ENCODE results near the gene SLC17A6. TPM values are rescaled to one million over a fixed set of nuclear protein-coding genes. Genes with fewer than 3 reads are reported as not detected.

SLC17A6 gene
- total RNA-seq, 2 experiments from 2014 or later = not detected

DNA sequence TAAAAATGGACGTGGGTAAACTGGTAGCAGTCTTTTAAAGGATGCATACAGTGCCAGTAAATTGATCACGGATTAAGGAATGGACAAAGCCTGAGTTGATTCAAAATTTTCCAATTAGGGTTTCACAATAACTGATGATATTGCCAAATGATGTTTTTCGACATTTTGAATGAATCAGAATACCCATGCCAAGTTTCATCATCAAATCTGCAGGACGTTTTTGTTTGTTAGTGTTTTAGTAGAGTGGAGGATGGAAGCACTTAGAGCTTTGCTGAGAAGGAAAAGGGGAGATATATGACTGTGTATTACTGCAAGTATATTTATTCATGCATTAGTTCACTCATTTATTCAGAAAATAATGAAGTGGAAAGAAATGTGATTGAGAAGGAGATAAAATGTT is 78.3 kb downstream of the SLC17A6 start:
- ATAC-seq (ENCODE audit: poor library complexity) (no peak), DNase-seq (no peak)
- Histone ChIP-seq H3K27ac (ENCODE audit: low read depth in 1 of 2, low read length in 2 of 2) (no peak overlapping the region), H3K36me3 (ENCODE audit: insufficient read depth, low read length) (no peaks in the 10 kb centered on the region), H3K9me3 (ENCODE audit: control insufficient read depth in 1 of 2, insufficient read depth in 1 of 2, low read length in 2 of 2) (no peaks in the 10 kb centered on the region), H3K27me3 (ENCODE audit: control insufficient read depth in 1 of 2, insufficient read depth in 2 of 2, low read length in 2 of 2) (no peaks in the 10 kb centered on the region), H3K4me3 (ENCODE audit: low read length) (no peak overlapping the region), H3K4me1 (ENCODE audit: insufficient read depth, low read length) (no peaks in the 10 kb centered on the region)
- Mint-ChIP-seq H3K9me3 (peaks cover 2% of the 10 kb centered on the region), H3K27ac (no peak overlapping the region), H3K4me3 (no peak overlapping the region), H3K27me3 (peaks cover 4% of the 10 kb centered on the region), H3K36me3 (ENCODE audit: low read depth) (no peaks in the 10 kb centered on the region), H3K4me1 (ENCODE audit: low read depth) (no peaks in the 10 kb centered on the region)
- TF ChIP-seq, protein P1, sequence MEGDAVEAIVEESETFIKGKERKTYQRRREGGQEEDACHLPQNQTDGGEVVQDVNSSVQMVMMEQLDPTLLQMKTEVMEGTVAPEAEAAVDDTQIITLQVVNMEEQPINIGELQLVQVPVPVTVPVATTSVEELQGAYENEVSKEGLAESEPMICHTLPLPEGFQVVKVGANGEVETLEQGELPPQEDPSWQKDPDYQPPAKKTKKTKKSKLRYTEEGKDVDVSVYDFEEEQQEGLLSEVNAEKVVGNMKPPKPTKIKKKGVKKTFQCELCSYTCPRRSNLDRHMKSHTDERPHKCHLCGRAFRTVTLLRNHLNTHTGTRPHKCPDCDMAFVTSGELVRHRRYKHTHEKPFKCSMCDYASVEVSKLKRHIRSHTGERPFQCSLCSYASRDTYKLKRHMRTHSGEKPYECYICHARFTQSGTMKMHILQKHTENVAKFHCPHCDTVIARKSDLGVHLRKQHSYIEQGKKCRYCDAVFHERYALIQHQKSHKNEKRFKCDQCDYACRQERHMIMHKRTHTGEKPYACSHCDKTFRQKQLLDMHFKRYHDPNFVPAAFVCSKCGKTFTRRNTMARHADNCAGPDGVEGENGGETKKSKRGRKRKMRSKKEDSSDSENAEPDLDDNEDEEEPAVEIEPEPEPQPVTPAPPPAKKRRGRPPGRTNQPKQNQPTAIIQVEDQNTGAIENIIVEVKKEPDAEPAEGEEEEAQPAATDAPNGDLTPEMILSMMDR (IDR thresholded peaks at IDR 0.05) = no peak
- intact Hi-C loops (cut with DNase I, micrococcal nuclease) = no loop called here
- ChIA-PET CTCF (no interaction called here), POLR2A (no interaction called here)

DNA sequence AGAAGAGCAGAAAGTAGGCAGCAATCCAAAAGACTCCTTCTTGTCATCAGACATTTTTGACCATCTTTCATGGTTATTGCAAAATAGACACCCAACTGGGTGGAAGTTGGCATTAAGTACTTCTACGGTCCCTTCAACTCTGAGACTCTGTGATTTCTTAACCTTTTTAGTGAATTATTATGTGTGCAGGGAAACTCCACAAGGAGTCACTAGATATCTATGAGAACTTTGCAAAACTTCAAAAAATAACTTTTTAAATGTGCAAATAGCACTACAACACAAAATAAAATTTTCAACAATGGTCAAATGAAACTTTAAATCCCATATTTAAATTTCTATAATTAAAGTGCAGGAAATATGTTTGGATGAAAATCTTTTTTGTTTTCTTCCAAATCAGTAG is 88.7 kb downstream of the SLC17A6 start:
- Histone ChIP-seq H3K4me1 (ENCODE audit: insufficient read depth, low read length) (no peaks in the 10 kb centered on the region), H3K9me3 (ENCODE audit: control insufficient read depth in 1 of 2, insufficient read depth in 1 of 2, low read length in 2 of 2) (no peaks in the 10 kb centered on the region), H3K27me3 (ENCODE audit: control insufficient read depth in 1 of 2, insufficient read depth in 2 of 2, low read length in 2 of 2) (peaks cover 0 to 4% of the 10 kb centered on the region in 2 experiments), H3K27ac (ENCODE audit: low read depth in 1 of 2, low read length in 2 of 2) (no peak overlapping the region), H3K4me3 (ENCODE audit: low read length) (no peak overlapping the region), H3K36me3 (ENCODE audit: insufficient read depth, low read length) (no peaks in the 10 kb centered on the region)
- DNase-seq = no peak
- H3K9me3 Mint-ChIP-seq = no peaks in the 10 kb centered on the region
- peaks cover 21% of the 10 kb centered on the region for H3K27me3 Mint-ChIP-seq
- H3K27ac Mint-ChIP-seq = no peak overlapping the region
- TF ChIP-seq, protein P1 (IDR thresholded peaks at IDR 0.05) = no peak
- ATAC-seq (ENCODE audit: poor library complexity) = no peak
- CTCF ChIA-PET = no interaction called here
- intact Hi-C loops (cut with DNase I, micrococcal nuclease) = no loop called here
- H3K36me3 Mint-ChIP-seq (ENCODE audit: low read depth) = no peaks in the 10 kb centered on the region
- no peak overlapping the region for H3K4me3 Mint-ChIP-seq
- POLR2A ChIA-PET = no interaction called here
- H3K4me1 Mint-ChIP-seq (ENCODE audit: low read depth) = peaks cover 1% of the 10 kb centered on the region

Other genes starting within 250 kb of the SLC17A6 start
- not detected for gene ANO5, start 145.3 kb upstream of the SLC17A6 start, total RNA-seq

All from CD4-positive, alpha-beta T cell (primary cell).